H1 (cell line): Measurements from ENCODE around the gene ZNF407. TPM values are rescaled to one million over a fixed set of nuclear protein-coding genes. Genes with fewer than 3 reads are reported as not detected.

Experiments used
- CTCF ChIA-PET: fragments of 300-600 bp; sonication (Branson Sonifier 250); formaldehyde crosslinking; loops from one replicate; lab custom pipeline; 2021; ENCODE audit not compliant: partially characterized antibody; lab: Charles Lee
- POLR2A ChIA-PET: fragments of 300-600 bp; sonication (Branson Sonifier 250); formaldehyde crosslinking; loops from one replicate; lab custom pipeline; 2021; ENCODE audit warnings: inconsistent platforms; ENCODE audit not compliant: partially characterized antibody; lab: Charles Lee
- DNase-seq, 2 experiments: peaks; one replicate each; pipeline versions ENCODE4 v3.0.0 to v3.0.0-alpha.2; 2010 to 2022; ENCODE audit warnings: low spot score in 2 of 2, low read depth in 1 of 2, mixed read lengths in 1 of 2
- FAIRE-seq: peaks from 2 replicates; lab custom pipeline; 2011; peaks lifted over from hg19 to GRCh38; lab: Jason Lieb, UNC
- H2AFZ ChIP-seq: 2 replicates; pipeline ENCODE4 v1.8.1; 2012; ENCODE audit warnings: low read length, inconsistent platforms
- H2AK5ac ChIP-seq: 2 replicates; pipeline ENCODE4 v1.6.1; 2013; ENCODE audit warnings: low read depth, low read length
- H2BK120ac ChIP-seq: replicated peaks from 2 replicates; pipeline ENCODE3; 2013; ENCODE audit warnings: low read depth, low read length, inconsistent platforms
- H2BK12ac ChIP-seq: 2 replicates; pipeline ENCODE4 v1.6.1; 2013; ENCODE audit warnings: low read depth, low read length
- H2BK15ac ChIP-seq: 2 replicates; pipeline ENCODE4 v1.6.1; 2013; ENCODE audit warnings: low read length
- H2BK20ac ChIP-seq: 2 replicates; pipeline ENCODE4 v1.6.1; 2013; ENCODE audit warnings: low read length
- H2BK5ac ChIP-seq: 2 replicates; pipeline ENCODE4 v1.6.1; 2013; ENCODE audit warnings: low read depth, low read length
- H3K14ac ChIP-seq: 2 replicates; pipeline ENCODE4 v1.6.1; 2013; ENCODE audit warnings: inconsistent platforms; ENCODE audit not compliant: insufficient read length
- H3K18ac ChIP-seq: 2 replicates; pipeline ENCODE4 v1.6.1; 2013; ENCODE audit warnings: low read length; ENCODE audit errors: extremely low read depth
- H3K23ac ChIP-seq: 2 replicates; pipeline ENCODE4 v1.6.1; 2013; ENCODE audit warnings: inconsistent platforms; ENCODE audit not compliant: insufficient read length
- H3K23me2 ChIP-seq: 2 replicates; pipeline ENCODE4 v1.6.1; 2013; ENCODE audit warnings: low read depth, low read length
- H3K27ac ChIP-seq: 2 replicates; pipeline ENCODE4 v1.6.1; 2011; ENCODE audit warnings: low read depth, low read length, inconsistent platforms
- H3K27me3 ChIP-seq, 4 experiments: replicated peaks in 1 of 4; 1 replicate in 1 of 4; 2 replicates in 3 of 4; pipeline versions ENCODE4 v1.6.1 to v1.8.1; 2011 to 2013; ENCODE audit warnings: low read length in 3 of 4, mild to moderate bottlenecking in 3 of 4, inconsistent platforms in 2 of 4, mixed read lengths in 2 of 4, moderate library complexity in 1 of 4; ENCODE audit not compliant: control insufficient read depth in 3 of 4, insufficient read depth in 3 of 4; ENCODE audit errors: extremely low read depth in 1 of 4
- H3K36me3 ChIP-seq, 4 experiments: 2 replicates each; pipeline versions ENCODE4 v1.6.1 to v1.8.1; 2011 to 2013; ENCODE audit warnings: mild to moderate bottlenecking in 4 of 4, low read length in 3 of 4, moderate library complexity in 2 of 4, control low read depth in 1 of 4, inconsistent platforms in 1 of 4; ENCODE audit not compliant: insufficient read depth in 4 of 4, control insufficient read depth in 2 of 4
- H3K4ac ChIP-seq: replicated peaks from 2 replicates; pipeline ENCODE3; 2013; ENCODE audit warnings: low read length, low read depth, mixed read lengths, inconsistent platforms; ENCODE audit not compliant: insufficient read length
- H3K4me1 ChIP-seq, 4 experiments: replicated peaks in 1 of 4; 1 replicate in 1 of 4; 2 replicates in 3 of 4; pipeline versions ENCODE4 v1.6.1 to v1.8.1; 2011 to 2013; ENCODE audit warnings: low read length in 3 of 4, inconsistent platforms in 2 of 4, mixed read lengths in 1 of 4; ENCODE audit not compliant: insufficient read depth in 4 of 4, control insufficient read depth in 3 of 4
- H3K4me2 ChIP-seq, 2 experiments: 2 replicates each; pipeline versions ENCODE4 v1.6.1 to v1.8.1; 2011 to 2013; ENCODE audit warnings: low read depth in 2 of 2, low read length in 2 of 2, control low read depth in 1 of 2, inconsistent platforms in 1 of 2, mild to moderate bottlenecking in 1 of 2; ENCODE audit not compliant: insufficient read depth in 1 of 2
- H3K4me3 ChIP-seq, 4 experiments: fragments of 200-600, 300-600 bp in 1 of 4; sonication (generic), shearing (Covaris generic), sonication (Bioruptor Twin) in 1 of 4; 2 replicates each; pipeline versions ENCODE4 v1.5.1 to v1.8.1; 2011 to 2016; ENCODE audit warnings: low read length in 4 of 4, low read depth in 3 of 4, control low read depth in 2 of 4, inconsistent platforms in 2 of 4, mild to moderate bottlenecking in 2 of 4, mixed read lengths in 1 of 4, moderate library complexity in 1 of 4; ENCODE audit not compliant: insufficient read depth in 2 of 4; ENCODE audit errors: extremely low read depth in 1 of 4
- H3K56ac ChIP-seq: replicated peaks from 2 replicates; pipeline ENCODE3; 2013; ENCODE audit warnings: low read depth, mild to moderate bottlenecking, mixed read lengths, low read length, inconsistent platforms; ENCODE audit not compliant: insufficient read length
- H3K79me1 ChIP-seq: 2 replicates; pipeline ENCODE4 v1.6.1; 2013; ENCODE audit warnings: low read depth, low read length, control low read depth
- H3K79me2 ChIP-seq, 2 experiments: 2 replicates each; pipeline versions ENCODE4 v1.6.1 to v1.8.1; 2012 to 2013; ENCODE audit warnings: low read length in 2 of 2, mild to moderate bottlenecking in 2 of 2, inconsistent platforms in 1 of 2; ENCODE audit not compliant: insufficient read depth in 2 of 2, control insufficient read depth in 1 of 2
- H3K9ac ChIP-seq, 4 experiments: replicated peaks in 1 of 4; 1 replicate in 1 of 4; 2 replicates in 3 of 4; pipeline versions ENCODE4 v1.6.1 to v1.8.1; 2011 to 2013; ENCODE audit warnings: low read depth in 3 of 4, low read length in 3 of 4, control low read depth in 2 of 4, mild to moderate bottlenecking in 2 of 4, moderate library complexity in 2 of 4, inconsistent platforms in 1 of 4; ENCODE audit errors: extremely low read depth in 1 of 4
- H3K9me3 ChIP-seq, 2 experiments: 2 replicates each; pipeline versions ENCODE4 v1.6.1 to v1.8.1; 2012 to 2013; ENCODE audit warnings: mild to moderate bottlenecking in 2 of 2, moderate library complexity in 2 of 2, control low read depth in 1 of 2, inconsistent platforms in 1 of 2, low read depth in 1 of 2, low read length in 1 of 2, mixed read lengths in 1 of 2; ENCODE audit not compliant: insufficient read depth in 2 of 2
- H4K20me1 ChIP-seq, 2 experiments: replicated peaks in 1 of 2; 2 replicates each; pipeline versions ENCODE3 to v1.8.1; 2011 to 2013; ENCODE audit warnings: inconsistent platforms in 2 of 2, low read length in 2 of 2, mild to moderate bottlenecking in 1 of 2; ENCODE audit not compliant: insufficient read depth in 2 of 2, control insufficient read depth in 1 of 2
- H4K5ac ChIP-seq: 2 replicates; pipeline ENCODE4 v1.6.1; 2013; ENCODE audit warnings: low read length, low read depth, mixed read lengths, inconsistent platforms; ENCODE audit not compliant: insufficient read length
- H4K8ac ChIP-seq: 2 replicates; pipeline ENCODE4 v1.8.0; 2013; ENCODE audit warnings: mild to moderate bottlenecking, moderate library complexity, low read length, inconsistent platforms; ENCODE audit not compliant: insufficient read depth; ENCODE audit errors: extremely low read depth
- H4K91ac ChIP-seq: replicated peaks from 2 replicates; pipeline ENCODE3; 2013; ENCODE audit warnings: low read length, mixed read lengths, inconsistent platforms; ENCODE audit not compliant: insufficient read length
- WGBS, 2 experiments: shearing (Covaris generic) in 1 of 2; methylation state at CpG; one replicate each; pipeline versions ENCODE4 v1.1.6 to v1.1.7; 2013 to 2015; ENCODE audit warnings: low lambda C conversion rate in 2 of 2, mixed read lengths in 2 of 2, inconsistent platforms in 1 of 2, low coverage in 1 of 2, missing lambda C conversion rate in 1 of 2; ENCODE audit not compliant: insufficient replicate concordance in 2 of 2, insufficient coverage in 1 of 2, insufficient read length in 1 of 2; ENCODE audit errors: extremely low coverage in 1 of 2, missing lambda C conversion rate in 1 of 2; 5-methylcytosine and 5-hydroxymethylcytosine counted together
- polyA plus RNA-seq, 7 experiments: library from polyadenylated mRNA; depleted of rRNA in 3 of 7; stranded (reverse) in 5 of 7; unstranded in 2 of 7; fragments of >200 nt in 5 of 7; fragments of 200-250 nt in 2 of 7; gene quantifications; 1 replicate in 5 of 7; 2 replicates in 1 of 7; 4 replicates in 1 of 7; pipeline versions ENCODE4 v1.2.1 to v1.2.3, GENCODE V29; 2011 to 2013; ENCODE audit warnings: missing spikeins in 2 of 7, mixed read lengths in 2 of 7
- total RNA-seq: library from RNA; stranded (reverse); fragmentation: NEBNext Ultra II Directional; extraction: Animal tissue kit (Norgen Biotek cat#: 25700); gene quantifications from 2 replicates; pipeline ENCODE4 v1.2.1, GENCODE V29; 2021

Gene ZNF407
- total and polyA plus RNA-seq, 2 of the 8 experiments (the other 6 are each of a cell fraction or from before 2014, with no cell fraction given): 1.5 to 6.8 TPM

DNA sequence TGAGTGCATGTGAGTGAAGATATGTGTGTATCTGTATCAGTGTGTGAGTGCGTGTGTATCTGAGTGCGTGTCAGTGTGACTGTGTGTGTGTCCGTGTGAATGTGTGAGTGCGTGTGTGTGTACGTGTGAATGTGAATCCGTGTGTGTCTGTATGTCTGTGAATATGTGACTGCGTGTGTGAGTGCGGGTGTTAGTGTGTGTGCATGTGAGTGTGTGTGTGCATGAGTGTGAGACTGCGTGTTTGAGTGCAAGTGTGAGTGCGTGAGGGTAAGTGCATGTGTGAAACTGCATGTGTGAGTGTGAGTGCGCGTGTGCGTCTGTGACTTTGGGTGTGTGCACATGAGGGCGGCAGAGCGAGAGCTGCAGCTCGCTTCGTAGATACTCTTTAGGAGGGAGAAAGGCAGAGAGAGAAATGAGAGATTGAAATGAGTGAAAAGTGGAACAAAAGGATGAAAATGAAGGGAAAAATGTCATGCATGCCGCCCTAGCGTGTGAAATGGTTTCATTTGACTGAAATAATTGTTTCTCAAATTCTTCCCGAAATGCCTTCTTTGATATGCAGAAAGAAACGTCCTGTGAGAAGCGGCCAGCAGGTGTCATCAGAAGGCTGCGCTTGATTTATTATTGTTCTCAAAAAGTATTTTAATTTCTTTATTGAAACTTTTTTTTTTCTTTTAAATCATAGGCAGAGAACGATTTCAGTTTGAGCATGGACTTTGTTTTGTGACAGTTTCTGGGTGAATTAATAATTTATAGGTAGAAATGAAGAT is 25.6 kb downstream of the ZNF407 start:
- FAIRE-seq: no peak
- peak overlapping the region; percentile 92 for H4K91ac ChIP-seq

More for the DNA sequence above, 25.6 kb downstream of the ZNF407 start:
- CTCF ChIA-PET: interaction anchor here (0.8 to 2.2 kb wide), 7 partner anchors 8 to 546 kb away, joined by 3 to 11 read pairs (median 4); no protein-coding TSS in a partner anchor
- H3K27me3 ChIP-seq: no peaks in the 10 kb centered on the region
- DNase-seq: no peak
- peak overlapping the region; percentile 93 for H2BK15ac ChIP-seq
- 0 out of 8 replicates have a peak overlapping the region, but pooled peaks of 1 of the 4 experiments have one; percentile 25 for H3K4me3 ChIP-seq
- H3K4me1 ChIP-seq: peaks cover 4 to 13% (median 11%) of the 10 kb centered on the region in 4 experiments
- peak overlapping the region; percentile 99 for H2BK12ac ChIP-seq
- peak overlapping the region; percentile 96 for H3K18ac ChIP-seq
- peak overlapping the region; percentile 69; the same call in 1 of the 2 replicates for H2AFZ ChIP-seq
- peak overlapping the region; percentile 100 for H2AK5ac ChIP-seq
- peak overlapping the region; percentile 60 to 62 for H3K4me2 ChIP-seq
- peak overlapping the region; percentile 23 for H4K5ac ChIP-seq
- POLR2A ChIA-PET: no interaction called here
- peak overlapping the region; percentile 29 for H2BK120ac ChIP-seq
- no peak overlapping the region for H3K23ac ChIP-seq
- no peaks in the 10 kb centered on the region; a peak in 1 of 8 replicates for H3K36me3 ChIP-seq
- peak overlapping the region in 1 of 4 experiments; percentile 34; a peak in 2 of 7 replicates for H3K9ac ChIP-seq
- H3K27ac ChIP-seq: no peak overlapping the region; the same call in 1 of the 2 replicates
- peak overlapping the region; percentile 63; the same call in 1 of the 2 replicates for H2BK20ac ChIP-seq
- H3K56ac ChIP-seq: no peak overlapping the region
- WGBS, 2 experiments: 65% methylated on average over 24 of the region's 24 CpGs; no CpG with 5 or more reads in 1 of the 2 experiments
- H4K8ac ChIP-seq: no peak overlapping the region
- peak overlapping the region; percentile 91 for H2BK5ac ChIP-seq
- H3K9me3 ChIP-seq: no peaks in the 10 kb centered on the region
- peaks cover 0 to 6% of the 10 kb centered on the region in 2 experiments; a peak in 1 of 4 replicates for H3K79me2 ChIP-seq
- peaks cover 6% of the 10 kb centered on the region; the same call in 1 of the 2 replicates for H3K23me2 ChIP-seq
- peaks cover 5% of the 10 kb centered on the region; the same call in 1 of the 2 replicates for H3K79me1 ChIP-seq
- peak overlapping the region; percentile 88 for H3K4ac ChIP-seq
- H3K14ac ChIP-seq: no peak overlapping the region
- H4K20me1 ChIP-seq: peaks cover 0 to 6% of the 10 kb centered on the region in 2 experiments
